PC-9 (cell line): ENCODE results near the gene MLC1. TPM values are rescaled to one million over a fixed set of nuclear protein-coding genes. Genes with fewer than 3 reads are reported as not detected.

Source experiments
- BruUV-seq: library from RNA; stranded (reverse); fragments of 400-500 nt; replicated peaks from 2 replicates; lab custom pipeline; 2021; lab: Mats Ljungman, UMichigan
- CTCF ChIA-PET: fragments of 300-600 bp; sonication (Branson Sonifier 250); formaldehyde crosslinking; loops from one replicate; lab custom pipeline; 2022; ENCODE audit warnings: antibody characterized with exemption; lab: Charles Lee
- POLR2A ChIA-PET: fragments of 300-600 bp; sonication (Branson Sonifier 250); formaldehyde crosslinking; loops from one replicate; lab custom pipeline; 2022; ENCODE audit warnings: antibody characterized with exemption; ENCODE audit not compliant: unreplicated experiment; lab: Charles Lee
- DNase-seq, 2 experiments: peaks; one replicate each; pipeline versions ENCODE4 v3.0.0 to v3.0.0-alpha.2; 2015 to 2022; ENCODE audit warnings: mixed read lengths in 1 of 2
- H2AFZ ChIP-seq: fragments of 200-600 bp; sonication (generic); 2 replicates; pipeline ENCODE4 v1.8.1; 2017; ENCODE audit warnings: antibody characterized with exemption
- H3F3A ChIP-seq: fragments of 200-600 bp; sonication (generic); 2 replicates; pipeline ENCODE4 v1.8.1; 2017; ENCODE audit warnings: antibody characterized with exemption, mild to moderate bottlenecking, low read depth; ENCODE audit not compliant: insufficient read depth
- H3K27ac ChIP-seq: fragments of 200-600 bp; sonication (generic); 2 replicates; pipeline ENCODE4 v1.6.1; 2016; ENCODE audit warnings: mixed run types
- H3K27me3 ChIP-seq: fragments of 200-600 bp; sonication (generic); 2 replicates; pipeline ENCODE4 v1.6.1; 2016; ENCODE audit warnings: low read depth, mixed run types; ENCODE audit not compliant: insufficient read depth
- H3K36me3 ChIP-seq: fragments of 200-600 bp; sonication (generic); 2 replicates; pipeline ENCODE4 v1.6.1; 2016; ENCODE audit warnings: low read depth, mixed run types
- H3K4me1 ChIP-seq: fragments of 200-600 bp; sonication (generic); replicated peaks from 2 replicates; pipeline ENCODE4 v1.6.1; 2016; ENCODE audit warnings: mixed run types; ENCODE audit not compliant: insufficient read depth
- H3K4me2 ChIP-seq: fragments of 200-600 bp; sonication (generic); 2 replicates; pipeline ENCODE4 v1.6.1; 2017; ENCODE audit warnings: mixed run types
- H3K4me3 ChIP-seq: fragments of 200-600 bp; sonication (generic); 2 replicates; pipeline ENCODE4 v1.6.1; 2016; ENCODE audit warnings: mixed run types
- H3K79me2 ChIP-seq: fragments of 200-600 bp; sonication (generic); 2 replicates; pipeline ENCODE4 v1.6.1; 2017; ENCODE audit warnings: low read depth, mixed run types
- H3K9me2 ChIP-seq: fragments of 200-600 bp; sonication (generic); 2 replicates; pipeline ENCODE4 v1.8.1; 2017; ENCODE audit warnings: mild to moderate bottlenecking; ENCODE audit not compliant: insufficient read depth
- H3K9me3 ChIP-seq: fragments of 200-600 bp; sonication (generic); 2 replicates; pipeline ENCODE4 v1.8.1; 2016; ENCODE audit warnings: low read depth; ENCODE audit not compliant: insufficient read depth
- H4K20me1 ChIP-seq: fragments of 200-600 bp; sonication (generic); 2 replicates; pipeline ENCODE4 v1.8.1; 2017; ENCODE audit not compliant: insufficient read depth
- EZH2 ChIP-seq: fragments of 200-600 bp; sonication (generic); IDR thresholded peaks from 2 replicates; pipeline ENCODE4 v1.8.0; 2017; ENCODE audit warnings: antibody characterized with exemption, low read depth
- intact Hi-C: fragments of 100-400 bp; cut with micrococcal nuclease; formaldehyde crosslinking; loops from one replicate; pipeline ENCODE4 v1.10.0; 2022; ENCODE audit not compliant: unreplicated experiment
- total RNA-seq: library from RNA; stranded (reverse); gene quantifications from 2 replicates; pipeline ENCODE4 v1.2.3, GENCODE V29; 2021
- TF ChIP-seq, protein P1 (sequence below): fragments of 200-600 bp; sonication (generic); conservative IDR thresholded peaks from 2 replicates; pipeline ENCODE4 v1.6.1; 2017; ENCODE audit warnings: mixed run types, antibody characterized with exemption, mild to moderate bottlenecking, moderate library complexity

Gene MLC1
- total RNA-seq, 1 experiment from 2014 or later = not detected

DNA sequence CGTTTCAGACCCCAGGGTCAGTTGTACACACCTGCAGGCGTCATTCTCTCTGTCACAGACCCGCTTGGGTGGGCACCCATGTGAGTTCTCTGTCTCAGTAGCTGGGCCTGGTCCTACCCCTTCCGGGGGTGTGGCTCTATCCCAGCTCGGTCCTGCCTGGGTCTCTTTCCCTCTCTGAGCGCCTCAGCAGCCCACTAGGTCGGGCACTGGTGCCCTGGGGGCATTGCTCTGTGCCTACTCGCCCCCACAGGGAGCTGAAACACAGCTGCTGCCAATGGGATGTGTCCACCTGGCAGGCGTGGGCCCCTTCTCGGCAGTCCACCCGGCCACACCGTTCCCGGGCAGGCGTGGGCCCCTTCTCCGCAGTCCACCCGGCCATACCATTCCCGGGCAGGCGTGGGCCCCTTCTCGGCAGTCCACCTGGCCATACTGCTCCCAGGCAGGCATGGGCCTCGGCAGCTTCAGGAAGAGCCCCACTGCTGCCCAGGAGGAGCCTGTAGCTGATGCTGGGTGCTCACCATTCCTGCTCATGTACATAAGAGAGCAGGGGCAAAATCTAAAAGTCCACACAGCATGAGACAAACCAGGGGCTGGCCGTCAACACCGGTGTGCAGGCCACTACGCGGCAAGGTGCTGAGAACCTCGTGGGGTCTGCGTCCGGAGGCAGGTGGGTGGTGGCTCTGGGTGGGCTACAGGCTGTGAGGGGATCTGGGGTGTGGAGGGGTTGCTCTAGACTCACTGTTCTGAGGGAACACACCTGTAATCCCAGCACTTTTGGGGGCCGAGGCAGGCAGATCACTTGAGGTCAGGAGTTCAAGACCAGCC lies 12.3 kb downstream of the MLC1 start:
- Histone ChIP-seq H3K36me3 (no peaks in the 10 kb centered on the region), H3K4me2 (no peak overlapping the region), H3K79me2 (no peaks in the 10 kb centered on the region), H3K4me3 (no peak overlapping the region), H3F3A (no peaks in the 10 kb centered on the region), H3K9me3 (no peaks in the 10 kb centered on the region), H3K27ac (no peak overlapping the region), H2AFZ (no peak overlapping the region), H3K9me2 (no peaks in the 10 kb centered on the region), H4K20me1 (no peaks in the 10 kb centered on the region; the same call in 1 of the 2 replicates), H3K4me1 (no peaks in the 10 kb centered on the region), H3K27me3 (peaks cover 8% of the 10 kb centered on the region; the same call in 1 of the 2 replicates)
- TF ChIP-seq, protein P1, sequence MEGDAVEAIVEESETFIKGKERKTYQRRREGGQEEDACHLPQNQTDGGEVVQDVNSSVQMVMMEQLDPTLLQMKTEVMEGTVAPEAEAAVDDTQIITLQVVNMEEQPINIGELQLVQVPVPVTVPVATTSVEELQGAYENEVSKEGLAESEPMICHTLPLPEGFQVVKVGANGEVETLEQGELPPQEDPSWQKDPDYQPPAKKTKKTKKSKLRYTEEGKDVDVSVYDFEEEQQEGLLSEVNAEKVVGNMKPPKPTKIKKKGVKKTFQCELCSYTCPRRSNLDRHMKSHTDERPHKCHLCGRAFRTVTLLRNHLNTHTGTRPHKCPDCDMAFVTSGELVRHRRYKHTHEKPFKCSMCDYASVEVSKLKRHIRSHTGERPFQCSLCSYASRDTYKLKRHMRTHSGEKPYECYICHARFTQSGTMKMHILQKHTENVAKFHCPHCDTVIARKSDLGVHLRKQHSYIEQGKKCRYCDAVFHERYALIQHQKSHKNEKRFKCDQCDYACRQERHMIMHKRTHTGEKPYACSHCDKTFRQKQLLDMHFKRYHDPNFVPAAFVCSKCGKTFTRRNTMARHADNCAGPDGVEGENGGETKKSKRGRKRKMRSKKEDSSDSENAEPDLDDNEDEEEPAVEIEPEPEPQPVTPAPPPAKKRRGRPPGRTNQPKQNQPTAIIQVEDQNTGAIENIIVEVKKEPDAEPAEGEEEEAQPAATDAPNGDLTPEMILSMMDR = no peak
- no peak for TF ChIP-seq EZH2
- DNase-seq = no peak
- intact Hi-C loops = no loop called here
- no TSS peak for BruUV-seq
- ChIA-PET POLR2A (no interaction called here), CTCF (no interaction called here)

- H3K27ac ChIP-seq = no peak overlapping the region
- no peak for DNase-seq
- H4K20me1 ChIP-seq = no peaks in the 10 kb centered on the region; the same call in 1 of the 2 replicates
- H3K4me1 ChIP-seq = no peaks in the 10 kb centered on the region
- no peaks in the 10 kb centered on the region for H3K9me3 ChIP-seq
- H3F3A ChIP-seq = no peaks in the 10 kb centered on the region
- H3K36me3 ChIP-seq = no peaks in the 10 kb centered on the region
- POLR2A ChIA-PET = no interaction called here
- H3K4me2 ChIP-seq = no peak overlapping the region
- no peaks in the 10 kb centered on the region for H3K9me2 ChIP-seq
- no peak overlapping the region for H3K4me3 ChIP-seq
- no peaks in the 10 kb centered on the region for H3K79me2 ChIP-seq
- no peak overlapping the region for H2AFZ ChIP-seq
- intact Hi-C loops = no loop called here
- CTCF ChIA-PET = no interaction called here
- peaks cover 11% of the 10 kb centered on the region; the same call in 1 of the 2 replicates for H3K27me3 ChIP-seq
- TF ChIP-seq EZH2 = no peak
- TF ChIP-seq, protein P1 = no peak
- no TSS peak for BruUV-seq
Measured at GRCh38 chr22:50072167-50072555, 13.1 kb downstream of the MLC1 start.

DNA sequence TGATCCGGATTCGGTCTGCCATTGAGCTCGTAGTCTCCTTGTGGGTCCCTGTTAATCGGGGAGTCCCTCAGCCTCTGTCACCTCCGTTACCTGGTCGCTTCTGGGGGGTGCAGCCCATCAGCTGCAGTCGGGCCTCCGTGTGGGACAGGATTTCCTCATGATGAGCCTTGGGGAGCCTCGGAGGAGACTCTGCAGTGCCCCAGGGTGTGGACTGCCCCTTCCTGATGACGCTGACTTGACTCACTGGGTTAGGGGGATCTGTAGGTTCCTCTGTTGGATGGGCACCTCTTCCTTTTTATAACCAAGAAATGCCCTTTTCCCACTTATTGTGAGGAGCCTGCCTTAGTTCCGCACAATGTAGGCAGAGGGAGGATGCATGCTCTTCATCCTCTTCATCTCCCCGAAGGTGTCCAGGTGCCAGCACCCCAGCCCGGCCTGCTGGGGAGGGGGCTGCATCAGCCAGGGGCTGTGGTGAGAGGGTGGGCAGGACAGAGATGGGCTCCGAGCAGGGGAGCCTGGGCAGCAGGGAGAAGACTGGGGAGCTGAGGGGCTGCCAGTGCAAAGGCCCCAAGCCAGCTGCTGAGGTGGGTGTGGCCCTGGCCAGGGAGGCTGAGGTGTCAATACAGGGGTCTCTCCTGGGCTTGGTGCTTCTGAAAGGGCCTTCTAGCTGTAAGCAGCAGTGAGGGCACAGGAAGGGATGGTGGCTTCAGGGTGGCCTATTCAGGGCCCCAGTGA lies 13.6 kb downstream of the MLC1 start:
- H3K79me2 ChIP-seq = no peaks in the 10 kb centered on the region
- H3K4me3 ChIP-seq = no peak overlapping the region
- TF ChIP-seq, protein P1 = no peak
- intact Hi-C loops = no loop called here
- H3K36me3 ChIP-seq = no peaks in the 10 kb centered on the region
- no peaks in the 10 kb centered on the region for H3F3A ChIP-seq
- no peaks in the 10 kb centered on the region for H3K9me2 ChIP-seq
- ChIA-PET POLR2A (no interaction called here), CTCF (no interaction called here)
- H3K4me1 ChIP-seq = no peaks in the 10 kb centered on the region
- H3K27ac ChIP-seq = no peak overlapping the region
- no peak overlapping the region for H3K4me2 ChIP-seq
- peaks cover 11% of the 10 kb centered on the region; the same call in 1 of the 2 replicates for H3K27me3 ChIP-seq
- H3K9me3 ChIP-seq = no peaks in the 10 kb centered on the region
- no peaks in the 10 kb centered on the region; the same call in 1 of the 2 replicates for H4K20me1 ChIP-seq
- no TSS peak for BruUV-seq
- no peak overlapping the region for H2AFZ ChIP-seq
- DNase-seq = no peak
